ENCODE results near the gene PEX3. TPM values are rescaled to one million over a fixed set of nuclear protein-coding genes. Genes with fewer than 3 reads are reported as not detected.

The PEX3 gene
- total RNA-seq, 1 experiment from 2014 or later: 17.9 TPM

- no peaks in the 10 kb centered on the region for H3K9me3 ChIP-seq (ENCODE audit: control insufficient read depth, low read depth, low read length)
- no peak overlapping the region for H3K9ac ChIP-seq (ENCODE audit: extremely low read depth, insufficient read length, low read length)
- H4K5ac ChIP-seq (ENCODE audit: insufficient read length, low read depth, low read length): no peak overlapping the region
- H3K23me2 ChIP-seq (ENCODE audit: insufficient read length, low read depth, low read length, poor library complexity, severe bottlenecking): no peaks in the 10 kb centered on the region
- no peak overlapping the region for H3K18ac ChIP-seq (ENCODE audit: insufficient read length, low read depth, low read length)
- TF ChIP-seq CTCF (conservative IDR thresholded peaks at IDR 0.05): no peak
- H4K91ac ChIP-seq (ENCODE audit: insufficient read length, low read depth, low read length): no peak overlapping the region
- no peaks in the 10 kb centered on the region for H3K79me1 ChIP-seq (ENCODE audit: insufficient read depth, low read depth, low read length, poor library complexity, severe bottlenecking)
- no peak overlapping the region for H3K4me2 ChIP-seq (ENCODE audit: insufficient read depth, insufficient read length, low read length)
- 100% methylated on average over 1 of the region's 6 CpGs for WGBS (ENCODE audit: extremely low coverage, insufficient read length, low lambda C conversion rate)
- H3K27ac ChIP-seq (ENCODE audit: insufficient read length, low read depth, low read length): no peak overlapping the region
- H2AFZ ChIP-seq (ENCODE audit: low read length): no peak overlapping the region
- Mint-ChIP-seq H3K27ac (no peak overlapping the region), H3K4me3 (no peak overlapping the region), H3K4me1 (peaks cover 0 to 3% of the 10 kb centered on the region in 2 experiments; a peak in 1 of 4 replicates), H3K36me3 (ENCODE audit: insufficient read depth in 1 of 3, low read depth in 3 of 3) (peaks cover 0 to 5% (median 4%) of the 10 kb centered on the region in 3 experiments; a peak in 2 of 7 replicates), H3K9me3 (no peaks in the 10 kb centered on the region), H3K27me3 (ENCODE audit: low read depth) (no peaks in the 10 kb centered on the region)
- no peak overlapping the region for H3K14ac ChIP-seq (ENCODE audit: insufficient read depth, low read length)
- no peaks in the 10 kb centered on the region for H3K4me1 ChIP-seq (ENCODE audit: insufficient read depth, low read length)
- no peak overlapping the region for H2AK5ac ChIP-seq (ENCODE audit: insufficient read length, low read length)
- H3K23ac ChIP-seq (ENCODE audit: insufficient read length, low read depth, low read length): no peak overlapping the region
- no peak overlapping the region for H4K8ac ChIP-seq (replicated peaks; ENCODE audit: insufficient read length, low read depth, low read length)
- DNase-seq: no peak
- no peaks in the 10 kb centered on the region for H3K79me2 ChIP-seq (ENCODE audit: insufficient read depth, low read length)
- H2BK15ac ChIP-seq (ENCODE audit: low read depth, low read length): no peak overlapping the region
- H3K27me3 ChIP-seq (ENCODE audit: insufficient read depth, low read length): no peaks in the 10 kb centered on the region
- no peak overlapping the region for H2BK12ac ChIP-seq (ENCODE audit: insufficient read length, low read depth, low read length)
- H3K4ac ChIP-seq (ENCODE audit: low read depth, low read length): no peak overlapping the region
- H2BK20ac ChIP-seq (ENCODE audit: low read depth, low read length, poor library complexity, severe bottlenecking): no peak overlapping the region
- H4K20me1 ChIP-seq (ENCODE audit: control insufficient read depth, insufficient read depth, insufficient read length): no peaks in the 10 kb centered on the region
- H2BK120ac ChIP-seq (ENCODE audit: low read depth, low read length, poor library complexity, severe bottlenecking): no peak overlapping the region
- no peak overlapping the region for H2BK5ac ChIP-seq (ENCODE audit: insufficient read length, low read length)
- H3K56ac ChIP-seq (ENCODE audit: insufficient read length, low read depth, low read length): no peak overlapping the region
- no peak overlapping the region for H3T11ph ChIP-seq (ENCODE audit: low read length)
These were observed 31.1 kb upstream of the PEX3 start for GRCh38 chr6:143419526-143419925.
